A673 (cell line): Measurements from ENCODE around the gene CHD5. TPM values are rescaled to one million over a fixed set of nuclear protein-coding genes. Genes with fewer than 3 reads are reported as not detected.

Experiments used
- BruUV-seq: library from RNA; stranded (reverse); fragments of 400-500 nt; replicated peaks from 2 replicates; lab custom pipeline; 2021; lab: Mats Ljungman, UMichigan
- CTCF ChIA-PET: fragments of 300-600 bp; sonication (Branson Sonifier 250); formaldehyde crosslinking; loops from one replicate; lab custom pipeline; 2022; ENCODE audit warnings: antibody characterized with exemption; lab: Charles Lee
- POLR2A ChIA-PET: fragments of 300-600 bp; sonication (Branson Sonifier 250); formaldehyde crosslinking; loops from one replicate; lab custom pipeline; 2022; ENCODE audit warnings: antibody characterized with exemption; ENCODE audit not compliant: low non-redundant PET; lab: Charles Lee
- DNase-seq: peaks from one replicate; pipeline ENCODE4 v3.0.0-alpha.2; 2015; ENCODE audit warnings: low spot score
- H3K27ac ChIP-seq: fragments of 200-600 bp; sonication (generic); 2 replicates; pipeline ENCODE4 v1.5.1; 2016; ENCODE audit warnings: mixed run types, low read depth, mild to moderate bottlenecking, mixed read lengths, antibody characterized with exemption, low read length; ENCODE audit not compliant: poor library complexity, severe bottlenecking
- H3K27me3 ChIP-seq: fragments of 200-600 bp; sonication (generic); replicated peaks from 2 replicates; pipeline ENCODE4 v1.6.1; 2017; ENCODE audit warnings: mixed run types, low read depth, mild to moderate bottlenecking, mixed read lengths, antibody characterized with exemption, low read length; ENCODE audit not compliant: insufficient read depth, poor library complexity
- H3K36me3 ChIP-seq: fragments of 200-600 bp; sonication (generic); 2 replicates; pipeline ENCODE4 v1.6.1; 2016; ENCODE audit warnings: mixed run types, mild to moderate bottlenecking, mixed read lengths, antibody characterized with exemption, low read length; ENCODE audit not compliant: insufficient read depth, poor library complexity, severe bottlenecking
- H3K4me1 ChIP-seq: fragments of 200-600 bp; sonication (generic); 2 replicates; pipeline ENCODE4 v1.6.1; 2017; ENCODE audit warnings: mixed run types, mild to moderate bottlenecking, mixed read lengths, antibody characterized with exemption, low read length; ENCODE audit not compliant: insufficient read depth, poor library complexity, severe bottlenecking
- H3K4me3 ChIP-seq: fragments of 200-600 bp; sonication (generic); 2 replicates; pipeline ENCODE4 v1.5.1; 2016; ENCODE audit warnings: low read depth, mixed run types, mild to moderate bottlenecking, mixed read lengths, low read length; ENCODE audit not compliant: poor library complexity, severe bottlenecking
- H3K9me3 ChIP-seq: fragments of 200-600 bp; sonication (generic); 2 replicates; pipeline ENCODE4 v1.6.1; 2016; ENCODE audit warnings: mixed run types, low read depth, mild to moderate bottlenecking, mixed read lengths, antibody characterized with exemption, low read length; ENCODE audit not compliant: poor library complexity, severe bottlenecking
- EZH2 ChIP-seq: fragments of 200-600 bp; sonication (generic); IDR thresholded peaks from 2 replicates; pipeline ENCODE4 v1.6.1; 2017; ENCODE audit warnings: borderline replicate concordance, low read depth, mild to moderate bottlenecking, mixed read lengths, antibody characterized with exemption, low read length; ENCODE audit not compliant: poor library complexity, severe bottlenecking
- intact Hi-C: fragments of 100-400 bp; cut with micrococcal nuclease; formaldehyde crosslinking; loops from one replicate; pipeline ENCODE4 v1.10.0; 2022; ENCODE audit not compliant: unreplicated experiment
- total RNA-seq: library from RNA; stranded (reverse); gene quantifications from 2 replicates; pipeline ENCODE4 v1.2.3, GENCODE V29; 2021
- TF ChIP-seq, protein P1 (sequence below): fragments of 300-800, 200-600 bp; sonication (generic); conservative IDR thresholded peaks from 2 replicates; pipeline ENCODE4 v1.5.1; 2017; ENCODE audit warnings: low read depth, mild to moderate bottlenecking, antibody characterized with exemption, low read length, moderate library complexity, mixed read lengths

CHD5 gene
- total RNA-seq, 1 experiment from 2014 or later = 0.58 TPM

- Histone ChIP-seq H3K4me1 (peaks cover 8% of the 10 kb centered on the region), H3K9me3 (no peaks in the 10 kb centered on the region), H3K27me3 (peaks cover 8% of the 10 kb centered on the region), H3K27ac (no peak overlapping the region), H3K4me3 (no peak overlapping the region), H3K36me3 (peaks cover 54% of the 10 kb centered on the region)
- BruUV-seq = no TSS peak
- DNase-seq = peak; percentile 71
- POLR2A ChIA-PET = no interaction called here
- TF ChIP-seq, protein P1, sequence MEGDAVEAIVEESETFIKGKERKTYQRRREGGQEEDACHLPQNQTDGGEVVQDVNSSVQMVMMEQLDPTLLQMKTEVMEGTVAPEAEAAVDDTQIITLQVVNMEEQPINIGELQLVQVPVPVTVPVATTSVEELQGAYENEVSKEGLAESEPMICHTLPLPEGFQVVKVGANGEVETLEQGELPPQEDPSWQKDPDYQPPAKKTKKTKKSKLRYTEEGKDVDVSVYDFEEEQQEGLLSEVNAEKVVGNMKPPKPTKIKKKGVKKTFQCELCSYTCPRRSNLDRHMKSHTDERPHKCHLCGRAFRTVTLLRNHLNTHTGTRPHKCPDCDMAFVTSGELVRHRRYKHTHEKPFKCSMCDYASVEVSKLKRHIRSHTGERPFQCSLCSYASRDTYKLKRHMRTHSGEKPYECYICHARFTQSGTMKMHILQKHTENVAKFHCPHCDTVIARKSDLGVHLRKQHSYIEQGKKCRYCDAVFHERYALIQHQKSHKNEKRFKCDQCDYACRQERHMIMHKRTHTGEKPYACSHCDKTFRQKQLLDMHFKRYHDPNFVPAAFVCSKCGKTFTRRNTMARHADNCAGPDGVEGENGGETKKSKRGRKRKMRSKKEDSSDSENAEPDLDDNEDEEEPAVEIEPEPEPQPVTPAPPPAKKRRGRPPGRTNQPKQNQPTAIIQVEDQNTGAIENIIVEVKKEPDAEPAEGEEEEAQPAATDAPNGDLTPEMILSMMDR = peak; percentile 76
- TF ChIP-seq EZH2 = no peak
- CTCF ChIA-PET = interaction anchor here (0.6 to 1.4 kb wide), 5 partner anchors 20 to 192 kb away, joined by 3 to 9 read pairs (median 4); partner anchors contain the start of gene RNF207
- intact Hi-C loops = no loop called here
These were observed 5.7 kb upstream of the CHD5 start for GRCh38 chr1:6185635-6186382.

GRCh38 chr1:6185151-6185550, 5.0 kb upstream of the CHD5 start:
- BruUV-seq = no TSS peak
- DNase-seq = no peak
- intact Hi-C loops = no loop called here
- no peaks in the 10 kb centered on the region for H3K9me3 ChIP-seq
- H3K4me3 ChIP-seq = no peak overlapping the region
- H3K4me1 ChIP-seq = peaks cover 11% of the 10 kb centered on the region
- POLR2A ChIA-PET = no interaction called here
- no peak overlapping the region for H3K27ac ChIP-seq
- H3K36me3 ChIP-seq = peaks cover 47% of the 10 kb centered on the region
- TF ChIP-seq, protein P1 = no peak
- CTCF ChIA-PET = interaction anchor here (0.6 to 1.4 kb wide), 5 partner anchors 21 to 191 kb away, joined by 3 to 9 read pairs (median 4); partner anchors contain the start of gene RNF207
- H3K27me3 ChIP-seq = peaks cover 14% of the 10 kb centered on the region

GRCh38 chr1:6184083-6184783, 4.1 kb upstream of the CHD5 start:
- TF ChIP-seq, protein P1 = no peak
- no peak for TF ChIP-seq EZH2
- Histone ChIP-seq H3K4me3 (no peak overlapping the region), H3K27me3 (peaks cover 17% of the 10 kb centered on the region), H3K36me3 (peaks cover 38% of the 10 kb centered on the region), H3K9me3 (no peaks in the 10 kb centered on the region), H3K4me1 (peaks cover 11% of the 10 kb centered on the region), H3K27ac (no peak overlapping the region)
- POLR2A ChIA-PET = no interaction called here
- CTCF ChIA-PET = no interaction called here
- no TSS peak for BruUV-seq
- intact Hi-C loops = loop anchor here (5.0 kb wide), 2 partner anchors 77 to 132 kb away; no protein-coding TSS in a partner anchor
- DNase-seq = no peak
